Measurements from ENCODE around the gene DMC1.

The DMC1 gene

DNA sequence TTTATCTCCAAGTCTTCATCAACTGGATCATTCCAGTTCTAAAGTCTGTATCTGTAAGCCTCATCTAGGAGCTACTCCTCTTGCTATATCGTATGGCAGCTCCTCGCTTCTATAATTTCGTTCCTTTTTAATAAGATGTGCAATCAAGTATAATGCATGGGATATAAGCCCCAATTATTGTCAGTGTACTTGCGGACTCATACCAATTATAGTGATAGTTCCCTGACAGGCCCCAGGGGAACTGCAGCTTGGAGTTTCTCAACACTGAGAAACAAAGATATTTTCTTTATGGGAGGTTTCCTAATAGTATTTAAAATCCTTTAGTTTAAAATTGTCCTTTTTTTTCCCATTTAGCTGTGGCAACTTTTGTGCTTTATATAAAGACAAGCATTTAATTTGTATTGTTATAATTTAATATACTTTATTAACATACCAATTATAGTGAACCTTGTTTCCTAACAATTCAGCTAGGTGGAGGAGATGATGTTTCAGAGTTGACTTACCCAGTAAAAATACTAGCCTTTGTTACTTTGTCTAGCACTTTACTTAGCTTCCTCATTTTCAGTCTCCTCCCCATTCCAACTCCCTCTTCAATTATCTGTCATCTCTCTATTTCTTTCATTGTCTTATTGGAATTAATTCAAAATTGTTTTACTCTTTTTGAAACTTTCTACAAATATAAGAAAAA lies 38.6 kb downstream of the DMC1 start:
- DNase-seq = no peak
- TF ChIP-seq POLR2A (IDR thresholded peaks at IDR 0.05; ENCODE audit: low read length) (no peak), GATA1 (IDR thresholded peaks at IDR 0.05; ENCODE audit: low read depth, low read length) (no peak)

DNA sequence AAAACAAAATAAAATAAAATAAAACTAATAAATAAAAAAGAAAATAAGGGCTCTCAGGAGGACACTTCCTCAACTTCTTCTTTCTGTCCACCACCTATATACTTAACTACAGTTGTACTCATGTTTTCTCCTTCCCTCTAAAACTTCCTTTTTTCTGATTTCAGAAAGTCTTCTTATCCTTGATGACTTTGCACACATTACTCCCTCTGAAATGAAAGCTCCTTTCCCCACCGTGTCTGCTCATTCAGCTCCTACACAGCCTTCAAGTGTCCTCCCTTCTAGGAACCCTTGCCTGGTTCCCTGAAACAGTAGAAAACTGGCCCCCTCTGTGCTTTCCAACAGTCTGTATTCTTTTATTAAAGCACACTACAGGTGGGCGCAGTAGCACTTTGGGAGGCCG lies 45.6 kb downstream of the DMC1 start:
- no peak for DNase-seq
- TF ChIP-seq GATA1 (IDR thresholded peaks at IDR 0.05; ENCODE audit: low read depth, low read length) (no peak), POLR2A (IDR thresholded peaks at IDR 0.05; ENCODE audit: low read length) (no peak)

DNA sequence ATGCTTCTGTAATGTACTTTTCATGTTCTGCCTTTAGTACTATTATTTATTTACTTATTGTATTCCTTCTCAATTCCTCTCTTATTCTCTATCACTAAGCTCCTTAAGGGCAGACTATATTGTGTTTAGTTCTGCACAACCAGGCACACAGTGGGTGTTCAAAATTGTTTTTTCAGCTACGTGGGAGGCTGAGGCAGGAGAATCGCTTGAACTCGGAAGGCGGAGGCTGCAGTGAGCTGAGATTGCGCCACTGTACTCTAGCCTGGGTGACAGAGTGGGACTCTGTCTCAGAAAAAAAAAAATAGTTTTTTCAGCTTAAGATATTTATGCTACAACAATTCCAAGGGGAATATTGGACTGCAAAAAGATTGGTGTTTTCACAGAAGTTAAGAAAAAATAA lies 46.5 kb downstream of the DMC1 start:
- TF ChIP-seq GATA1 (IDR thresholded peaks at IDR 0.05; ENCODE audit: low read depth, low read length) (no peak), POLR2A (IDR thresholded peaks at IDR 0.05; ENCODE audit: low read length) (no peak)
- no peak for DNase-seq

DNA sequence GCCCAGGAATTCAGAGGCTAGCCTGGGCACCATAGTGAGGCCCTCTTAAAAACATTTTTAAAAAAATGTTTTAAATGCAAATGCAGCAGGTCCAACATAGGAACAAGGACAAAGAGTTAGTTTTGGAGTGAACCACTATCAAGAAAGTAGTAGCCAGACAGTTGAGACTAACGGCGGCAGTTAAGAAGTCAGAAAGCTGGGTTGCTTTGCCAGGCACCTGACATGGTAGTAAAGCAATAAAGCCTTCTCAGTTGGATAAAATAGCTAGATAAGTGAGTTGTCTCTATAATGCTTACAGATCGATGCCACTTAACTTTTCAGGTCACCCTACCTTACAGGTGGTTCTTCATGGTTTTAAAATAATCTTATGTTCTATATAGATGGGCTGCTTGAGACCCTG lies 47.0 kb downstream of the DMC1 start:
- no peak for DNase-seq
- TF ChIP-seq GATA1 (IDR thresholded peaks at IDR 0.05; ENCODE audit: low read depth, low read length) (no peak), POLR2A (IDR thresholded peaks at IDR 0.05; ENCODE audit: low read length) (no peak)

DNA sequence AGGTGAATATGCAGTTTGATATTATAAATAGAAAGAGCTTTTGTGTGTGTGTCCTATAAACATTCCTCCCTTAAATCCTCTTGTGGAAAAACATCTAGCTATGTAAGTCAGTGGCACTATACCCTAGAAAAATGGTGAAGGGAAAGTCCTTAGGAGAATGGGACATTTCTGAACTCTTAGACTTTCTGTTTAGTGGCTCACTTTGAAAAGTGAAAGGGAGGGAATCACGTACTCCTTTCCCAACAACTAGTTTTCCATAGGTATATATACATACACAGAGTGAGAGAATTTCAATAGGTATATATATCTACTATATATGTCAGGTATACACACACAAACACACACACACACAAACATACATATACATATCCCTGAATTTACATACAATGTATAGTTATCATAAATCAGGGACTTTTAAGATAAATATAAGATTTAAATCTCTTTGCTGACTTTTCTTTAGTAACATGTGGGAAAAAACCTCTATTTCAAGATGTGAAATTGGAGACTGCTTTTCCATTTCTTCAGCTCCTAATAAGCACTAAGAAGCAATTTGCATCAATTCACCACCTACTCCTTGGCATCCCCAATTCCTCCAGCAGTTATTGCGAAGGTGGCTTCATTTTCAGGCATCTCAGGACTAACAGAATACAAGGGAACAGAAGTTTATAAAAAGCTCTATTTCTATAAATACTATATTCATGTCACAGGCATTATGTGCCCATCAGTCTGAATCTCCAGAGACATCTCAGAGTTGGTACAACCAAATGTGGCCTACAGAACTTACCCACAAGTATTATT lies 50.3 kb downstream of the DMC1 start:
- TF ChIP-seq POLR2A (IDR thresholded peaks at IDR 0.05; ENCODE audit: low read length) = no peak
- TF ChIP-seq GATA1 (IDR thresholded peaks at IDR 0.05; ENCODE audit: low read depth, low read length) = no peak
- DNase-seq = no peak

DNA sequence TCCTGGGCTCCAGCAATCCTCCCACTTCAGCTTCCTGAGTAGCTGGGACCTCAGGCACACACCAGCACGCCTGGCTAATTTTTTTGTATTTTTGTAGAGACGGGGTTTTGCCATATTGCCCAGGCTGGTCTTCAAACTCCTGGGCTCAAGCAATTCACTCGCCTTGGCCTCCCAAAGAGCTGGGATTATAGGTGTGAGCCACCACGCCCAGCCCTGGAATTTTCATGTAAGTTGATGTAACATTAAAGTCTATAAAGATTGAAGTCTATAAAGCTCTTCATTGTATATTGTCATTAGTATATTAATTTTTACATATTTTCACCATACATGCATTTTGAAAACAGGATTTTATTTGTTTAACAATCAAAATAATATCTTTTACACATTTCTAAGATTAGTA lies 51.4 kb downstream of the DMC1 start:
- no peak for TF ChIP-seq POLR2A (IDR thresholded peaks at IDR 0.05; ENCODE audit: low read length)
- no peak for DNase-seq

DNA sequence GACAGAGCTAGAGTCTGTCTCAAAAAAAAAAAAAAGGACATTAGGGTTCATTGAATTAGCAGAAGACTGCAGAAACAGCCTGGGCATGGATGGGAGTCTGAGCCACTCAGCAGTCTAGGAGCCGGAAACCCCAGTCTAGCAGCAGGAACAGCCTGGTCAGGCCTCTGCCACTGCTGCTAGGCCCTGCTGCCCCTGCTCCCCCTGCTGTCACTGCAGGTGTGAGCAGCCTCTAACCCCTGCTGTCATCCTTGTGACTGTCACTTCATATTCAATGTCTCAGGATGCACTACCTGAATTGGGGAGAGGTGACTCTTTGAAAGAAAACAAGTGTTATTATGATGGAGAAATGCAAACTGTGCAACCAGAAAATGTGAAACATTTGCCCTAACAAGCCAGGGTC lies 56.9 kb downstream of the DMC1 start:
- peak; percentile 47 to 55 for DNase-seq
- no peak for TF ChIP-seq GATA1 (IDR thresholded peaks at IDR 0.05; ENCODE audit: low read depth, low read length)
- no peak for TF ChIP-seq POLR2A (IDR thresholded peaks at IDR 0.05; ENCODE audit: low read length)

DNA sequence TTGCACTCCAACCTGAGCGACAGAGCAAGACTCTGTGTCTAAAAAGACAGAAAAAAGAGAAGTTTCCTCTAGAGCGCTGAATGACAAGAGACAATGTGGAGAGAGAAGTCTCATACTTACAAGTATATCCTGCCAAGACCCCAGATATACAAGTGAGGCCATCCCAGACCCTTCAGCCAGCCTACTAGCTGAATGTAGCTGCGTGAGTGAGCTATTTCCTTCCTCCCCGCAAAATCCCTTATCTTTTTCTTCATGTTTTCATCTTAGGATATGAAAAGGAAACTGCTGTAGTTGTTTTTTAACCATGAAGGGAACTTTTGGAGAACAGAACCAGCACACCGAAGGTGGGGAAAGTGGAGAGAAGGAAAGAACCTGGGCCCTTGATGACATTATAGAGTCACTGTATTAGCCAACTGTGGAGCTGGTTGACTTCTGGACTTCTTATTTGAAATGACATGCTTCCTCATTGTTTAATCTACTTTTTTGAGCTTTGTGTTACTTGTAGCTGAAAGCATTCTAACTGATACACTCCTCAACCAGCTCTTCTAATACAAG lies 59.5 kb downstream of the DMC1 start:
- TF ChIP-seq GATA1 (IDR thresholded peaks at IDR 0.05; ENCODE audit: low read depth, low read length) (no peak), POLR2A (IDR thresholded peaks at IDR 0.05; ENCODE audit: low read length) (no peak)
- DNase-seq = no peak

DNA sequence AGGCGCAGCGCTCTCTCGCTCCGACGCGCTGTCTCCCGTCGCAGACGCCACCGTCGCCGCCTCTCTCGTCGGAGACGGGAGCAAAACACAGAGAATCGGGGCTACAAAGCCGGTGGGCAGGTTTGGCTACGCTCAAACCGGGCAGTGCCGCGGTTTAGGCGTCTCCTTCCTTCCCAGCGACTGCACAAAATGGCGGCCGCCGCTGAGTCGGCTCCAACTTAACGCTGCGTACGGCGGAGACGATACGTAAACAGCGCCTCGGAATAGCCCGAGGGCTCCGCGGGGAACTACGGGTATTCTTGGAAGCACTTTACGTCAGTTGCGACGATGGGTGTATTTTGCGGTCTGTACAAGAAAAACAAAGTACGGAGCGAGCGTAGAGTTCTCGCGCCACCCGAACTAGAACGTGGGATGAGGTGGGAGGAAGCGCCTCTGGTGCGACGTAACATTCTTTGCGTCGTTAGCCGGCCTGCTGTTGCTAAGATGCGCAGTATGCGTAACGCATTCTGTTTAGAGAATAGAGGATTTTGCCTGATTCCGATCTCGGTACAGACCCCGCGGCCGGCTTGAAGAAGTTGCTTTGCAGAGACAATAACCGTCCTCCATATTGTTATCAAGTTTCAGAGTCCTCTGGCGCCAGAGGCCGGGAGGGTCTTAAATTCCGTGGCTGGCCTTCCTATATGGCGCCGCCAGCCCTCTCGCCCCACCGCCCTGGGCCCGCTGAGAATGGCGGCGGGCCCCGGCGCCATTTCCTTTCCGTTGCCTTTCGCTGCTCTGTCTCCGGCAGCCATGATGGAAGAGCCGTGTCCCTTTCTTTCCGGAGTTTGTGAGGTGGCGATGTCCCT lies 63.6 kb downstream of the DMC1 start, which contains the start of gene DDX17:
TSS of gene DDX17 (minus strand) at position 194 of the 845 bp plus-strand sequence.
- peak; percentile 99 for DNase-seq
- peak; percentile 90 for TF ChIP-seq POLR2A (IDR thresholded peaks at IDR 0.05; ENCODE audit: low read length)
- TF ChIP-seq GATA1 (IDR thresholded peaks at IDR 0.05; ENCODE audit: low read depth, low read length) = no peak

DNA sequence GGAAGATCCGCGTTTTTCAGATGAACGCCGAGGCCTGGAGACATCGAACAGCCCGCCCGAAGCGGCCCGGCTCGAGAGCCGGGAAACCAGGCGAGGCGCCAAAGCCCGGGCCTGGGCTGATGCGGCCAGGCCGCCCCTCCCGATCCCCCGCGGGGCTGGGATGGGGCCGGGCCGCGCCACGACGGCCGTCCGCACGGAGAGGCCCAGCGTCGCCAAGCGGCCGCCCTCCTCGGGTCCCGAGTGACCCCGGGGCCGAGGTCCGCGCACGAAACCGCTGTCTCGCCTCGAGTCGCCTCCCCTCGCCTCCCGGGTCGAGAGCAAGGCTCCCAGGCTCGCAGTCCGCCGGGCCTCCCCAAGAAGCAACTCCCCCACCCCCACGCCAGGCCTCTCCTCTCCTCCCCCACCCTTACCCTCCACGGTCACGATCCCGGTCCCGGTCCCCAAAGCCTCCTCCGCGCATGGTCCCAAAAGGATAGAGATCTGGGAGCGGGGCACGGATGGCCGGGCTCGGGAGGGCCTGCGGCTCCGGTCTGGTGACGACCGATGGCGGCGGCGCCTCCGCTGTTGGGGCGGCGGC lies 64.4 kb downstream of the DMC1 start:
- peak; percentile 85 to 92 for DNase-seq
- TF ChIP-seq POLR2A (IDR thresholded peaks at IDR 0.05; ENCODE audit: low read length) = no peak
- no peak for TF ChIP-seq GATA1 (IDR thresholded peaks at IDR 0.05; ENCODE audit: low read depth, low read length)

DNA sequence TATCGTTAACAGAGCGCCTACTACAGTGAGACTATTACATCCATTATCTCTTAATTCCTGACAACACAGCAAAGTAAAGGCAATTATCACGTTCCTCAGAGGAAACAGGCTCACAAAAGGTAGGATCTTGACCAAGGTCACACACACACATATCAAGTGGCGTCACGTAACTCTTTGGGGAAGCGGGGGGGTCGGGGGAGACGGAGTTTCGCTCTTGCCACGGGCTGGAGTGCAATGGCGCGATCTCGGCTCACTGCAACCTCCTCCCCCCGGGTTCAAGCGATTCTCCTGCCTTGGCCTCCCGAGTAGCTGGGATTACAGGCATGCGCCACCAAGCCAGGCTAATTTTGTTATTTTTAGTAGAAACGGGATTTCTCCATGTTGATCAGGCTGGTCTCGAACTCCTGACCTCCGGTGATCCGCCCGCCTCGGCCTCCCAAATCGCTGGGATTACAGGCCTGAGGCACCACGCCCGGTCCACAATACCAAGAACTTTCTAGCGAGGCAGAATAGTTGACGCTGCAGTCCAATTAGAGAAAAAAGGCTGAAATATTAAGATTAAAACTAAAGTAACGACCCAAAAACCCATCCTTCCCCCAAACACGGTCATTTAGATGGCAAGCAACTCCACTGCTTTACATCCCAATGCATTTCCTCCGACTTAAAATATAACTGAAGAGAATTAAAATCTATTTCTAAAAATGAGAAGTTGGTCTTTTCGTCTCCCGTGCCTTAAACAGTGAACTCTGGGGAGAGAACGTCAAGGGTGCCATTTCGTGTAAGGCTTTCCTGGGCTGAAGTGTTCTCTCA lies 65.0 kb downstream of the DMC1 start:
- peak; percentile 84 for DNase-seq
- TF ChIP-seq GATA1 (IDR thresholded peaks at IDR 0.05; ENCODE audit: low read depth, low read length) (no peak), POLR2A (IDR thresholded peaks at IDR 0.05; ENCODE audit: low read length) (peak; percentile 35)

DNA sequence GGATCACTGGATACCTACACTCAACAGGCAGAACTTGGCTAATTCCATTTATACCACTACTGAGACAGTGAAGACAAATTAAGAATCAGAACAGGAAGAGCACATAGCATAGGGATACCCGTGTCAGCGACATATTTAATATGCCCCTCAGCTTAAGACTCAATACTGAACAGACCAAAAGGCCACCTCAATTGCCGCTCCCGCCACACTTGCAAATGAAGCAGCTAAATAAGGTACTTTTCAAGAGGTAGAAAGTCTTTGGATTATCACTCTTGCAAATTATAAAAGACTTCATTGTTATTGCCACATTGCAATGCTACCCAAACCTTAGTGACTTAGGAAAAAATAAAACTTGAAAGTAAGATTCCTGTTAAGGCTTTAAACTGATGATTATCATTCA lies 67.0 kb downstream of the DMC1 start:
- no peak for TF ChIP-seq GATA1 (IDR thresholded peaks at IDR 0.05; ENCODE audit: low read depth, low read length)
- no peak for TF ChIP-seq POLR2A (IDR thresholded peaks at IDR 0.05; ENCODE audit: low read length)
- no peak for DNase-seq

Data from erythroblast (primary cell).